GM12865 (cell line): ENCODE results near the gene FGF10.

ENCODE experiments used
- DNase-seq: peaks from one replicate; pipeline ENCODE4 v3.0.0; 2010; ENCODE audit warnings: low read depth
- H3K4me3 ChIP-seq: 2 replicates; pipeline ENCODE4 v1.5.1; 2011; ENCODE audit warnings: mild to moderate bottlenecking, low read depth, low read length, control low read depth
- TF ChIP-seq, protein P1 (sequence below): IDR thresholded peaks from 2 replicates; pipeline ENCODE4 v1.5.1; 2011; ENCODE audit warnings: low read length, control low read depth, low read depth, inconsistent platforms; ENCODE audit not compliant: insufficient read depth; ENCODE audit errors: missing control alignments

Gene FGF10

DNA sequence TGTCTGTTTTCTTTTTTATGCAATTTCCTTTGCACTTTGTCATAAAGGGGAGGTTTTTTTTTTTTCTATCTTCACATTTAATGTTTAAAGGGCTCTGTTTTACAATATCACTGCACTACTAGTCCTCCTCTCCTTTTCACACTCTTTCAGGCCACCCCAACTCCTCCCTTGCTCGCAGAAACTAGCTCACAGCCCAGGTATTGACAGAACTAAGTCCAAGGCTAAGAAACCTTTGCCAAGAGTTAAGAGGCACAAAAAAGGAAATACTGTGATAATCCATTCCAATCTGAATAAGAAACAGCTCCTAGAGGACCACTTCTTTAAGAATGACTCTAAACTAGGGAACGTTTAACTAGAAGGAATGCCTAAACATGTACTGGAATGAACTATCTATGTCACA lies 1.1 kb upstream of the FGF10 start:
- DNase-seq = no peak
- no peak overlapping the region for H3K4me3 ChIP-seq
- TF ChIP-seq, protein P1, sequence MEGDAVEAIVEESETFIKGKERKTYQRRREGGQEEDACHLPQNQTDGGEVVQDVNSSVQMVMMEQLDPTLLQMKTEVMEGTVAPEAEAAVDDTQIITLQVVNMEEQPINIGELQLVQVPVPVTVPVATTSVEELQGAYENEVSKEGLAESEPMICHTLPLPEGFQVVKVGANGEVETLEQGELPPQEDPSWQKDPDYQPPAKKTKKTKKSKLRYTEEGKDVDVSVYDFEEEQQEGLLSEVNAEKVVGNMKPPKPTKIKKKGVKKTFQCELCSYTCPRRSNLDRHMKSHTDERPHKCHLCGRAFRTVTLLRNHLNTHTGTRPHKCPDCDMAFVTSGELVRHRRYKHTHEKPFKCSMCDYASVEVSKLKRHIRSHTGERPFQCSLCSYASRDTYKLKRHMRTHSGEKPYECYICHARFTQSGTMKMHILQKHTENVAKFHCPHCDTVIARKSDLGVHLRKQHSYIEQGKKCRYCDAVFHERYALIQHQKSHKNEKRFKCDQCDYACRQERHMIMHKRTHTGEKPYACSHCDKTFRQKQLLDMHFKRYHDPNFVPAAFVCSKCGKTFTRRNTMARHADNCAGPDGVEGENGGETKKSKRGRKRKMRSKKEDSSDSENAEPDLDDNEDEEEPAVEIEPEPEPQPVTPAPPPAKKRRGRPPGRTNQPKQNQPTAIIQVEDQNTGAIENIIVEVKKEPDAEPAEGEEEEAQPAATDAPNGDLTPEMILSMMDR = no peak

DNA sequence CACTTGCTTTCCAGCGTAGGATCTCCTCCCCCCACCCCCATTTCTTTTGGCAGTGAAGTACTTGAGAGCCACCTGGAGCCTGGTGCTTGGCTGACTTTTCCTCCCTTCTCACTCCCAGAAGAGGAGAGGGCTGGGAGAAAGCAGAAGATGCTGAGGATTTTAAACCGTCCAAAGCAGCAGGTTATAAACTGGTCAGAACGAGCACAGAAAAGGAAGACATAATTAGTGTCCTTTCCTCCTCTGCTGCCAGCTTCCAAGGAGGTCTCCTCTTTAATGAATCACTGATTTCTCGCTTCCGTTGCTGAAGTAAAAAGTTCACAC lies 563 bp upstream of the FGF10 start:
- TF ChIP-seq, protein P1 = no peak
- no peak overlapping the region for H3K4me3 ChIP-seq
- no peak for DNase-seq

DNA sequence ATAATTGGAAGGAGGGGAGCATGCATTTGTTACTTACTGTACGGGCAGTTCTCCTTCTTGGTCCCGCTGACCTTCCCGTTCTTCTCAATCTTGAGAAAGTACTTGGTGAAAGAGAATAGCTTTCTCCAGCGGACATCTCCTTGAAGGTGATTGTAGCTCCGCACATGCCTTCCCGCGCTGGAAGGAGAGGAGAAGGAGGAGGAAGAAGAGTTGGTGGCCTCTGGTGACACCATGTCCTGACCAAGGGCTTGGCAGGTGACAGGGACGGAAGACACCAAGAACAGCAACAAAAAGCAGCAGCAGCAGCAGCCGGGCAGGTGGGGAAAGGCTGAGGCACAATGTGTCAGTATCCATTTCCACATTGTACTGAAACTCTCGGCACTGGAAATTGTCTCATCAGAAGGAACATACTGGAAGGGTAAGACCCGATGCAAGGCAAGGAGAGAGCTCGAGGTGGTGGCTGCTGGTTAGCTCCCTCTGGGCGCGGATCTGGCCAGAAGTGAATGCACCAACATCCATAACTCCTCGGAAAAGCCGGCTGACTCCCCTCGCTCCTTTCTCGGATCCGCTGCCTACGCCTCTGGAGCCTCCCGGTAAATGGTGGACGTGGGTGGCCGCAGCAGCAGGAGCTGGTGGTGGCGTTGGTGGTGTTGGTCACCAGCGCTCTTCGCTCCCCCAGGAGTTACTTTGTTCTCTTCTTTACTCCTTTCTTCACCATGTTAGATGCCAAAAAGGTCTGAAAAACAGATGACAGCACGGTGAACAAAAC lies 715 bp downstream of the FGF10 start:
- no peak overlapping the region for H3K4me3 ChIP-seq
- TF ChIP-seq, protein P1 = no peak
- no peak for DNase-seq

DNA sequence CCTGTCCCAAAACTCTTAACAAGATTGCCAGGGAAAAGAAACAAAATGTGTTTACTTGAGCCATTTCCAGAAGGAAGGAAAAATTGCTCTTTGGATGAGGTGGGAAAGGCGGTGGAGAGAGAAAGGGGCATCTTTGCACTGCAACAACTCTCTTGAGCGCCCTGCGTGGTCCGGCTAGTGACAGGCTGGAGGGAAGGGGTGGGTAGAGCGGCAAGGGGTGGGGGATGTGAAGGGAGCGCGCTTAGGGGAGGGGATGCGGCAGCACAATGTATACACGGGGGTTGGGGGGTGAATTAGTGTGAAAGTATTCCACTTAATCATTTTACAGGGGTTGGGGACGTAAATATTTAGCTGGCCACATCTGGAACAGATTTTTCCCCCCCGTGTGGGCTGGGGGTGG lies 1.3 kb downstream of the FGF10 start:
- no peak for DNase-seq

DNA sequence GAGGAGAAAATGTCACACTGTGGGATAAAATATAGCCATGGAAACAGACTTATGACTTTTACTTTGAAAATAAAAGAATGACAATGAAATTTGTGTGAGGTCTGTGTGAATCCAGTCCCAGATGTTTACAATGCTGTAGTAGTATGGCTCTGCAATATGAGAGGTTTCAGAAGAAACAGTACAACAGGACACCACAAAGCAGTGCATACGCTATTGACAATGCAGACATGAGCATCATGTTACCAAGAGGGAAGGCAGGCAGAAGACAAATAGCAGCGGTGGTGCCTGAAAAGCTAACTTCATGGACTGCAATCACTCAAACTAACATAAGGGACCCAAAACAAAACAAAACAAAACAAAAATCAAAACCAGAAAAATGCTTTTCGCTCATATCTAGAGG lies 1.8 kb downstream of the FGF10 start:
- H3K4me3 ChIP-seq = no peak overlapping the region
- DNase-seq = no peak
- TF ChIP-seq, protein P1 = no peak

More for the DNA sequence above, 1.3 kb downstream of the FGF10 start:
- no peak overlapping the region for H3K4me3 ChIP-seq
- TF ChIP-seq, protein P1 = no peak

DNA sequence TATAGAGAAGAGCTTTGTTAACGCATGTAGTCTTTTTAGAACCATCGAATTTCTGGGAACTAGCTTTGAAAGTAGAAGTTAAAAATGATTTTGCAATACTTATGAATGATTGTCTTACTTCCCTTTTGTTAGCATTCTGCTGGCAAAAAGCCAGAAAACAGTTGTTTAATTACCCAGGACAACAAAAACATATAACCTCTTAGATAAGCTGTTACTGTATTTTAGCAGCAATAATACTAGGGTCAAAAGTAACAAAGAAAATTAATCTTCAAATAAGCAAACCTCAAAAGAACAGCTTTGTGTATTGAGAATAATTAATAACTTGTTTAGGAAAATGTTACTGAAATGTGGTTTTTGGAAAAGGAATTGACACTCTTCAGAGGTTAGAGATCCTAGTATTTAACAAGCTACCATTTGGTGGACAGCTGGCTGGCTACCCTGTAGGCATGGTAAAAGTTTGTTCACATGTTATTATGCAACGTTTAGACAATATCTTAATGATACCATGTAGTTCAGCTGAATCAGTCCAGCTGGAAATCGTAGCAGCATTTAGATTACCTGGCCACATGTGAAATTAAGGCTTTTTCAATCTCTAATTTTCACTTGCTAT lies 3.8 kb downstream of the FGF10 start:
- no peak overlapping the region for H3K4me3 ChIP-seq
- TF ChIP-seq, protein P1 = no peak
- DNase-seq = no peak

DNA sequence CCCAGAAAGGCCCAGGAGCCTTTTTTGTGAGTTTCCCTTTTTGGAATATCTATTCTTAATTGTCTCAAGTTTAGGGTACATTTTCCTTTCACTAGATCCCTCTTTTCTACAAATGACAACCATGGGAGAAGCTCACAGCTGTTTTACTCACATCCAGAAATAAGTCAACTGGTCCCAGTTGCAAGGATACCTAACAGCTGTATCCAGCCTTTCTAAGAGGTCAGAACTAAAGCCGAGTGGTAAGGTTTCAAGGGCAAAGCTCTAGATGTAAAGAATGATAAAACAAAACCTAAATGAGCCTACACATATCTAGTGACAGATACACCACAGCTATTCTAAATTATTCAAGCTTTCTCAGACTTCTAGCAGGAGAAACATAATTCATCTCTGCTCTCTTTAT lies 4.4 kb downstream of the FGF10 start:
- TF ChIP-seq, protein P1 = no peak
- no peak overlapping the region for H3K4me3 ChIP-seq
- DNase-seq = no peak
